Fibroblast of lung (primary cell): ENCODE data around the gene OR2S2. TPM values are rescaled to one million over a fixed set of nuclear protein-coding genes. Genes with fewer than 3 reads are reported as not detected.
A peak's percentile ranks its signal among the peaks of the same experiment; 100 is the strongest.

Experiments used
- DNase-seq, 2 donors: peaks; one replicate each; pipeline versions ENCODE4 v3.0.0 to v3.0.0-alpha.2; 2010; ENCODE audit warnings: low read depth in 2 of 2
- H2AFZ ChIP-seq: 2 replicates; pipeline ENCODE4 v1.5.1; 2012; ENCODE audit warnings: low read length, control low read depth, inconsistent platforms
- H3K27ac ChIP-seq: 2 replicates; pipeline ENCODE4 v1.5.1; 2011; ENCODE audit warnings: low read length, control low read depth; ENCODE audit not compliant: insufficient read depth
- H3K27me3 ChIP-seq: 2 replicates; pipeline ENCODE4 v1.5.1; 2011; ENCODE audit warnings: mild to moderate bottlenecking, low read length; ENCODE audit not compliant: control insufficient read depth, insufficient read depth
- H3K36me3 ChIP-seq: 2 replicates; pipeline ENCODE4 v1.5.1; 2011; ENCODE audit warnings: low read length; ENCODE audit not compliant: control insufficient read depth, insufficient read depth
- H3K4me1 ChIP-seq: 2 replicates; pipeline ENCODE4 v1.5.1; 2011; ENCODE audit warnings: low read length; ENCODE audit not compliant: control insufficient read depth, insufficient read depth; ENCODE audit errors: extremely low read depth
- H3K4me2 ChIP-seq: 2 replicates; pipeline ENCODE4 v1.5.1; 2011; ENCODE audit warnings: low read length, control low read depth; ENCODE audit not compliant: insufficient read depth; ENCODE audit errors: extremely low read depth
- H3K4me3 ChIP-seq, 4 experiments: fragments of 200-600 bp in 1 of 4; sonication (generic) in 1 of 4; replicated peaks in 1 of 4; 2 replicates each; pipeline ENCODE4 v1.5.1; 2011 to 2016; ENCODE audit warnings: low read length in 4 of 4, low read depth in 3 of 4, mild to moderate bottlenecking in 3 of 4, control low read depth in 2 of 4, inconsistent platforms in 1 of 4, mixed read lengths in 1 of 4; ENCODE audit not compliant: insufficient read depth in 1 of 4; ENCODE audit errors: control extremely low read depth in 1 of 4
- H3K79me2 ChIP-seq: 2 replicates; pipeline ENCODE4 v1.5.1; 2012; ENCODE audit warnings: mild to moderate bottlenecking, low read length, inconsistent platforms; ENCODE audit not compliant: control insufficient read depth, insufficient read depth
- H3K9ac ChIP-seq: 2 replicates; pipeline ENCODE4 v1.5.1; 2011; ENCODE audit warnings: mild to moderate bottlenecking, low read length, control low read depth; ENCODE audit not compliant: insufficient read depth
- H3K9me3 ChIP-seq: 2 replicates; pipeline ENCODE4 v1.5.1; 2012; ENCODE audit warnings: low read depth, low read length; ENCODE audit not compliant: control insufficient read depth, insufficient read depth
- H4K20me1 ChIP-seq: 2 replicates; pipeline ENCODE4 v1.5.1; 2011; ENCODE audit warnings: low read length; ENCODE audit not compliant: control insufficient read depth, insufficient read depth; ENCODE audit errors: extremely low read depth
- CTCF ChIP-seq, 2 donors: IDR thresholded peaks in 1 of 2; conservative IDR thresholded peaks in 1 of 2; 1 replicate in 1 of 2; 2 replicates in 1 of 2; pipeline ENCODE4 v1.5.1; 2011 to 2012; ENCODE audit warnings: low read length in 2 of 2, control low read depth in 1 of 2, inconsistent platforms in 1 of 2, low read depth in 1 of 2, mild to moderate bottlenecking in 1 of 2
- EZH2 ChIP-seq: IDR thresholded peaks from 2 replicates; pipeline ENCODE4 v1.5.1; 2012; ENCODE audit warnings: low read length, control low read depth, mild to moderate bottlenecking; ENCODE audit errors: missing control alignments
- polyA plus RNA-seq, 2 donors: library from polyadenylated mRNA; depleted of rRNA in 1 of 2; stranded (reverse) in 1 of 2; unstranded in 1 of 2; fragments of >200 nt; gene quantifications; 2 replicates each; pipeline ENCODE4 v1.2.1, GENCODE V29; 2011 to 2012; ENCODE audit warnings: missing spikeins in 1 of 2
- total RNA-seq: library from RNA; depleted of rRNA; stranded (reverse); fragments of >200 nt; gene quantifications from 2 replicates; pipeline ENCODE4 v1.2.1, GENCODE V29; 2014

OR2S2 gene
- total and polyA plus RNA-seq, 2 donors (not counting 1 experiment from before 2014, with no cell fraction given): 0.17 to 0.18 TPM

- Histone ChIP-seq H3K27ac (peak overlapping the region; percentile 19), H2AFZ (no peak overlapping the region), H3K9ac (no peak overlapping the region), H3K4me1 (peaks cover 42% of the 10 kb centered on the region), H3K27me3 (no peaks in the 10 kb centered on the region), H3K79me2 (no peaks in the 10 kb centered on the region), H3K36me3 (no peaks in the 10 kb centered on the region), H4K20me1 (no peaks in the 10 kb centered on the region), H3K4me3 (no peak overlapping the region), H3K9me3 (no peaks in the 10 kb centered on the region), H3K4me2 (no peak overlapping the region)
- DNase-seq: no peak
- TF ChIP-seq EZH2: no peak
- TF ChIP-seq CTCF (conservative IDR thresholded peaks at IDR 0.05 in 1 of 2, IDR thresholded peaks at IDR 0.05 in 1 of 2; ENCODE audit: low read depth in 1 of 2, low read length in 2 of 2): no peak
These were observed 48.0 kb downstream of the OR2S2 start for GRCh38 chr9:35909687-35910612.

GRCh38 chr9:35909274-35909673, 48.7 kb downstream of the OR2S2 start, which contains the start of gene SPAAR:
TSS of gene SPAAR (plus strand) at chr9:35909490. CDS start at chr9:35910464, 974 bp downstream.
- TF ChIP-seq CTCF (conservative IDR thresholded peaks at IDR 0.05 in 1 of 2, IDR thresholded peaks at IDR 0.05 in 1 of 2; ENCODE audit: low read depth in 1 of 2, low read length in 2 of 2): no peak
- no peak for TF ChIP-seq EZH2
- peak within 1 kb of the TSS; percentile 95 for H3K27ac ChIP-seq
- H3K27me3 ChIP-seq: no peaks in the 10 kb centered on the region
- H3K79me2 ChIP-seq: no peaks in the 10 kb centered on the region
- H3K4me1 ChIP-seq: peaks cover 45% of the 10 kb centered on the region
- H4K20me1 ChIP-seq: no peaks in the 10 kb centered on the region
- H3K4me3 ChIP-seq: peak within 1 kb of the TSS in 1 of 4 experiments; percentile 32
- peak within 1 kb of the TSS; percentile 90 for H3K4me2 ChIP-seq
- H3K9ac ChIP-seq: no peak within 1 kb of the TSS
- no peak for DNase-seq
- H2AFZ ChIP-seq: peak within 1 kb of the TSS; percentile 49
- no peaks in the 10 kb centered on the region for H3K9me3 ChIP-seq
- no peaks in the 10 kb centered on the region for H3K36me3 ChIP-seq

- peak overlapping the region; percentile 95 for H3K27ac ChIP-seq
- TF ChIP-seq EZH2 (no peak), CTCF (conservative IDR thresholded peaks at IDR 0.05 in 1 of 2, IDR thresholded peaks at IDR 0.05 in 1 of 2; ENCODE audit: low read depth in 1 of 2, low read length in 2 of 2) (no peak)
- no peaks in the 10 kb centered on the region for H3K27me3 ChIP-seq
- peak overlapping the region in 1 of 4 experiments; percentile 32 for H3K4me3 ChIP-seq
- H3K79me2 ChIP-seq: no peaks in the 10 kb centered on the region
- no peaks in the 10 kb centered on the region for H3K36me3 ChIP-seq
- H3K9ac ChIP-seq: no peak overlapping the region
- no peaks in the 10 kb centered on the region for H3K9me3 ChIP-seq
- no peak for DNase-seq
- peak overlapping the region; percentile 49 for H2AFZ ChIP-seq
- H3K4me2 ChIP-seq: peak overlapping the region; percentile 90
- no peaks in the 10 kb centered on the region for H4K20me1 ChIP-seq
- peaks cover 45% of the 10 kb centered on the region for H3K4me1 ChIP-seq
These were observed 49.3 kb downstream of the OR2S2 start for GRCh38 chr9:35908504-35909125.
